Choroid plexus epithelial cell (primary cell): ENCODE data around the gene TNNC2.
A peak's percentile ranks its signal among the peaks of the same experiment; 100 is the strongest.

ENCODE experiments used
- DNase-seq: peaks from one replicate; pipeline ENCODE4 v3.0.0-alpha.2; 2010; ENCODE audit warnings: low read depth
- H3K4me3 ChIP-seq: 2 replicates; pipeline ENCODE4 v1.5.1; 2011; ENCODE audit warnings: low read depth, mild to moderate bottlenecking, control low read depth, low read length, moderate library complexity
- TF ChIP-seq, protein P1 (sequence below): conservative IDR thresholded peaks from 2 replicates; pipeline ENCODE4 v1.5.1; 2011; ENCODE audit warnings: low read depth, mild to moderate bottlenecking, control low read depth, inconsistent platforms, low read length, moderate library complexity

Gene TNNC2

DNA sequence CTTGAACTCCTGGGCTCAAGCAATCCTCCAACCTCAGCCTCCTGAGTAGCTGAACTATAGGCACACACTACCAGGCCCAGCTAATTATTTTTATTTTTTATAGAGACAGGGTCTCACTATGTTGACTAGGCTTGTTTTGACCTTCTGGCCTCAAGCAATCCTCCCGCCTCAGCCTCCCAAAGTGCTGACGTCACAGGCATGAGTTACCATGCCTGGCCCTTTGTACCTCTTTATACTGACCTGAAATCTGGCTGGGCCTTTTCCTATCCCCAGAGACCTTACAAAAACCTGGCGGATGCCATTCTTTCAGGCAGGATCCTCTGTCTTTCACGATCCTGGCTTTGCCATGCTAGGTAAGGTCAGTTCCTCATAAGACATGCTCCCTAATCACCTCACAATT is 47.0 kb downstream of the TNNC2 start:
- H3K4me3 ChIP-seq, result no peak overlapping the region
- TF ChIP-seq, protein P1, sequence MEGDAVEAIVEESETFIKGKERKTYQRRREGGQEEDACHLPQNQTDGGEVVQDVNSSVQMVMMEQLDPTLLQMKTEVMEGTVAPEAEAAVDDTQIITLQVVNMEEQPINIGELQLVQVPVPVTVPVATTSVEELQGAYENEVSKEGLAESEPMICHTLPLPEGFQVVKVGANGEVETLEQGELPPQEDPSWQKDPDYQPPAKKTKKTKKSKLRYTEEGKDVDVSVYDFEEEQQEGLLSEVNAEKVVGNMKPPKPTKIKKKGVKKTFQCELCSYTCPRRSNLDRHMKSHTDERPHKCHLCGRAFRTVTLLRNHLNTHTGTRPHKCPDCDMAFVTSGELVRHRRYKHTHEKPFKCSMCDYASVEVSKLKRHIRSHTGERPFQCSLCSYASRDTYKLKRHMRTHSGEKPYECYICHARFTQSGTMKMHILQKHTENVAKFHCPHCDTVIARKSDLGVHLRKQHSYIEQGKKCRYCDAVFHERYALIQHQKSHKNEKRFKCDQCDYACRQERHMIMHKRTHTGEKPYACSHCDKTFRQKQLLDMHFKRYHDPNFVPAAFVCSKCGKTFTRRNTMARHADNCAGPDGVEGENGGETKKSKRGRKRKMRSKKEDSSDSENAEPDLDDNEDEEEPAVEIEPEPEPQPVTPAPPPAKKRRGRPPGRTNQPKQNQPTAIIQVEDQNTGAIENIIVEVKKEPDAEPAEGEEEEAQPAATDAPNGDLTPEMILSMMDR, result no peak
- DNase-seq, result no peak

DNA sequence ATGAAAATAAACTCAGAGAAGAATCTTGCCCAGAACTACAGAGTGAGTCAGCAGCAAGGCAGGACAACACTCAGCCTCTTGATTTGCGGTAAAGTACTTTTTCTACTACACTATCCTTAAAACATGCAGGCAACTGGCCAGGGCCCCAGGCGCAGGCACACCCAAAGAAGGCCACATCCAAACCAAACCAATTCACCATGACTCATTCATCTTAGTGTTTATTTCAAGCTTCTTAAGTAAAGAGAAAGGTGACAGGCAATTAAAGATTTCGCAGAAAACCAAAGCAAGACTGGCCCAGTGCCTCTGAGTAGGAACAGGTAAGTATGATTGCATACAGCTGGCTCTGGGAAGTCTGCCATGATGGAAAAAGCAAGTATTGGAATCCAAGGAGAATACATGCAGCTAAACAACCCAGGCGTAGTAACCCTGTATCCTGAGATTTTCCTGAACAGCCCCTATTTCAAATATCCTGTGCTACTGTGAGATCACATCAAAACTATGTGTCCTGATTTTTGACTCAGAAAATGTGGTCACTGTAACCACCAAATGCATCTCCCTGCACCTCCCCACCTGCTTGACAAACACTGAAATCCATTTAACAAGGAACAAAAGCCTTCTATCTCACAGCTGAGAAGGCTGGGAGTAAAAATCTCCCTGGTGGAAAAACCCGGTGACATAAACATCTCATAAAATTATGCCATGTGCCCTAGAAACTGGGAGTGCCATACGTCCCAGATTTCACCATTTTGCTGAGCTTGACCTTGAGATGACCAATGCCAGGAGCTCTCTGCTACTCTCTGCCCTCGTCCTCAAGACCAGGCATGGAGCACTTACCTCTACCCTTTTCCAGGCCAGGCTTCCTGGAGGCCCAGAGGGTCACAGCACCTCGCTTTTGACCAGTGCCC is 47.8 kb downstream of the TNNC2 start:
- TF ChIP-seq, protein P1, result no peak
- peak; percentile 98 for DNase-seq
- H3K4me3 ChIP-seq, result no peak overlapping the region

DNA sequence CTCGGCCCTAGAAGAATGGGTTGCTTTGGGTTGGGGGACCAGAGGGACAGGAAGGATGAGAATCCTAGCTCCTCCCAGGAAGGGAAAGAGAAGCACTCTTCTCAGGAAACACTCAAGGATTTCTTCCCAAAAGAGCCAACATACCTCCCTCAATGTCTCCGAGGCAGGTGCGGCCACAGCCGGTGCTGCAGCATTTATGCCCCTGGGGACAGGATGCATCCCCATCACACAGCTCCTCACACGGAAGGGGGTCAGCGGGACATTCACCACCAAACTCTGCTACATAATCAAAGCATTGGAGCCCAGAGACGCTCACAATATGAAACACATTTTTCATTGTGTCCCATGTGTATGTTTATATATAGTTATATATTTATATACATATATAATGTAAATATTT is 50.2 kb downstream of the TNNC2 start:
- TF ChIP-seq, protein P1, result no peak
- DNase-seq, result no peak

DNA sequence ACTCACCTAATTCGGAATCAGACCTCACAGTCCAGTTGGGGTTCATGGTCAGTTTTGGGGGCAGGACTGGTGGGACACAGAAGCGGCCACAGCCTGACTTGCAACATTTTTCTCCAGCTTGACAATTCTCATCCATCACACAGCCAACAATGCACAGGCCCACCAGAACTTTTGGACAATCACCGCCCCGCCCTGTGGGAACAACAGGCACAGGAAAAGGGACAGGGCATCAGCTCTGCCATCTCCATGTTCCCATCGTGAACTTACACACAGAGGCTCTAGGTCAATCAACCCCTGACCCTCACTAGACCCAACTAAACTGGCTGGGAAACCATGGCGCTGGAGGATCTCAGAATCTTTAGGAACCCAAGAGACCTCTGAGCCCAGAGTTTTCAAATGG is 51.7 kb downstream of the TNNC2 start:
- no peak for DNase-seq
- TF ChIP-seq, protein P1, result no peak
- H3K4me3 ChIP-seq, result no peak overlapping the region

More for the DNA sequence above, 50.2 kb downstream of the TNNC2 start:
- H3K4me3 ChIP-seq, result no peak overlapping the region

DNA sequence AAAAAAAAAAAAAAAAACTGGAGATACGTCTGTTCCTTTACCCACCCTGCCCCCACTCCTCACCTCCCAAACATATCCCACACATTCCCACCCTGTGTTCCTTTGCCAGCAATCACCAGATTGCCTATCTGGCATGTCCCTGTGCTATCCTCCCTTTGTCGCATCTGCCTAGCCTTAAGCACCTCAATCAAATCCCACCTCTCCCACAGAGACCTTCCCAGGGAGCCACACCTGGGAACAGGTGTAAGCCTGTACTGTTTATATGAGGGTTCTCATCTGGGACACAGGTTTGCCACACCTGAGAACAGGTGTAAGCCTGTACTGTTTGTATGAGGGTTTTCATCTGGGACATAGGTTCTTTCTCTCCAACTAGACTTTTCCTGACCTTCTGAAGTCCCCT is 52.2 kb downstream of the TNNC2 start:
- H3K4me3 ChIP-seq, result no peak overlapping the region
- no peak for DNase-seq
- TF ChIP-seq, protein P1, result no peak
